ENCODE results near the gene MAP1B.

Gene MAP1B

DNA sequence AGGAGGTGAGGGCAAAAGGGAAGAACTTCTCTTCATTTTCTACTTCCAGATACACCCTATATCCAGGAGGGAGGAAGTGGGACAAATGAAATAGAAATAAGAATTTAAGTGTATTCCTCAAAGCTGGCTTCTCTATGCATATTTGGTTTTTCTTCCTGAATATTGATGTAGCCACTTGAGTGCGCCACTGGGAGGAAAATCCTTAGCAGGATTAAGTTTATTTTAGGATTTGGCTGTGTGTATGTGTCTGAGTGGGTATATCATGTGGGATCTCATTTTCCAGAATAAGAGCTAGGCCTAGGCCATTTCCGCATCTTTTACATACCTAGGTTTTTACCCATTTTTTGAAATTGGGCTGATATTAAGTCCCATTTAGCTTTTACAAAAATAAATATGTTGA, 42.5 kb downstream of the MAP1B start:
- no peak overlapping the region for H3K4me3 ChIP-seq (replicated peaks; ENCODE audit: low read depth, low read length)
- TF ChIP-seq, protein P1, sequence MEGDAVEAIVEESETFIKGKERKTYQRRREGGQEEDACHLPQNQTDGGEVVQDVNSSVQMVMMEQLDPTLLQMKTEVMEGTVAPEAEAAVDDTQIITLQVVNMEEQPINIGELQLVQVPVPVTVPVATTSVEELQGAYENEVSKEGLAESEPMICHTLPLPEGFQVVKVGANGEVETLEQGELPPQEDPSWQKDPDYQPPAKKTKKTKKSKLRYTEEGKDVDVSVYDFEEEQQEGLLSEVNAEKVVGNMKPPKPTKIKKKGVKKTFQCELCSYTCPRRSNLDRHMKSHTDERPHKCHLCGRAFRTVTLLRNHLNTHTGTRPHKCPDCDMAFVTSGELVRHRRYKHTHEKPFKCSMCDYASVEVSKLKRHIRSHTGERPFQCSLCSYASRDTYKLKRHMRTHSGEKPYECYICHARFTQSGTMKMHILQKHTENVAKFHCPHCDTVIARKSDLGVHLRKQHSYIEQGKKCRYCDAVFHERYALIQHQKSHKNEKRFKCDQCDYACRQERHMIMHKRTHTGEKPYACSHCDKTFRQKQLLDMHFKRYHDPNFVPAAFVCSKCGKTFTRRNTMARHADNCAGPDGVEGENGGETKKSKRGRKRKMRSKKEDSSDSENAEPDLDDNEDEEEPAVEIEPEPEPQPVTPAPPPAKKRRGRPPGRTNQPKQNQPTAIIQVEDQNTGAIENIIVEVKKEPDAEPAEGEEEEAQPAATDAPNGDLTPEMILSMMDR (IDR thresholded peaks at IDR 0.05; ENCODE audit: low read length, missing control alignments): peak; percentile 11
- DNase-seq (ENCODE audit: low read depth): no peak

DNA sequence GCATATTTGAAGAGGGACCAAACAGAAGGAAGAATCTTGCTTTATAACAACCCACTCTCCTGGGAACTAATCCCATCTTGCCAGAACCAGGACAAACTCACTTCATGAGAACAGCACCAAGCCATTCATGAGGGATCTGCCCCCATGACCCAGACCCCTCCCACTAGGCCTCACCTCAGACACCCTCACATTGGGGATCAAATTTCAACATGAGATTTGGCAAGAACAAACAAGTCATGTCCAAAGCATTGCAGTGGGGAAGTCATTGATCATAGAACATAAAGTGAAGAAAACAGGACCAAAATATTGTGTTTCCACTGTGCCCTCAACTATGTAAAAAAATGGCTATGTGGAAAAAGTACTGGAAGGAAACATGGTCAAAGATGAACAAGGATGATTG, 43.9 kb downstream of the MAP1B start:
- TF ChIP-seq, protein P1 (IDR thresholded peaks at IDR 0.05; ENCODE audit: low read length, missing control alignments): no peak
- H3K4me3 ChIP-seq (replicated peaks; ENCODE audit: low read depth, low read length): no peak overlapping the region
- no peak for DNase-seq (ENCODE audit: low read depth)

DNA sequence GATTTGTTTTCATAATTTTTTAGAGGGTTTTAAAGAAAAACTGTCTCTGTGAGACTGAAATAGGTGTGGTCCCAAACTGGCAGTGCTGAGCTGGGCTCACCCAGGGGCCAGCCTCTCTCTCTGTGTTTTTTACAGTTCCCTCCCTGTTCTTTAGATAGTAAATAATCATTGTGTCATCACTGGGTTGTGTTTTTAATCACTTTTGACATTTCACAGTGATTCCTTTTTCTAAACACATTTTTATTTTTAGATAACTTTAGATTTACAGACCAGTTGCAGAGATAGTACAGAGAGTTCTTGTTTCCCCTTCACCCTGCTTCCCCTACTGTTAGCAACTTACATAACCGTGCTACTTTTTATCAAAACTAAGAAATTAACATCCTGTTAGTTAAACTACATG, 44.4 kb downstream of the MAP1B start:
- no peak overlapping the region for H3K4me3 ChIP-seq (replicated peaks; ENCODE audit: low read depth, low read length)
- TF ChIP-seq, protein P1 (IDR thresholded peaks at IDR 0.05; ENCODE audit: low read length, missing control alignments): no peak
- no peak for DNase-seq (ENCODE audit: low read depth)

DNA sequence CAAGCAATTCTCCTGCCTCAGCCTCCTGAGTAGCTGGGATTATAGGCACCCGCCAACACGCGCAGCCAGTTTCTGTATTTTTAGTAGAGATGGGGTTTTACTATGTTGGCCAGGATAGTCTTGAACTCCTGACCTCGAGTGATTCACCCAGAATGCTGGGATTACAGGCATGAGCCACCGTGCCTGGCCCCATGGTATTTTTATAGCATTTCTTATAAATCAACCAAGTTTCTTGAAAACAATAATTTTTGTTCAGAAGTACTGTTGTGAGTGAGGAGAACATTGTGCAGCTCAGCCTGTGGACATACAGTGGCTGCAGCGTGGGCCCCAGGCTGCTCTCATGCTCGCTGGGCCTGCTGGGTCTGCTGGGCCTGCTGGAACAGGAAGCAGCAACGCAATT, 45.3 kb downstream of the MAP1B start:
- TF ChIP-seq, protein P1 (IDR thresholded peaks at IDR 0.05; ENCODE audit: low read length, missing control alignments): no peak
- no peak for DNase-seq (ENCODE audit: low read depth)
- no peak overlapping the region for H3K4me3 ChIP-seq (replicated peaks; ENCODE audit: low read depth, low read length)

DNA sequence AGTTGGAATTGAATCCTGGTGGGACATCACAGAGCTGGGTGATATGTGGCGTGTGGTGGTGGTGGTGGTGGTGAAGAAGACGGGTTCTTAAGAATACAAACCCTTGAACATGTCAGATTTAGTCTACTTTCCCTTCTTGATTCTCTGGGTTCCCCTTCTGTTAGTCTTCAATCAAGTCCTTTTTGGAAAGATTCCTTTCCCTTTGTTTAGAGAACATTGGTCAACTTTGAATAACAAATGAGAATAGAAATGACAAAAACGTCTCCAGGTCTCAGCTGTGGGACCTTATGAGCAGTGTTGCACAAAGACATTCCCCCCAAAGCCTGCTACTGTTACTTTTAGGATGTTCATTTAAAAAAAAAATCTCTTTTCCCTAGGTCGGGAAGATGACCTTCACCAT, 46.3 kb downstream of the MAP1B start:
- no peak overlapping the region for H3K4me3 ChIP-seq (replicated peaks; ENCODE audit: low read depth, low read length)
- TF ChIP-seq, protein P1 (IDR thresholded peaks at IDR 0.05; ENCODE audit: low read length, missing control alignments): no peak
- DNase-seq (ENCODE audit: low read depth): no peak

DNA sequence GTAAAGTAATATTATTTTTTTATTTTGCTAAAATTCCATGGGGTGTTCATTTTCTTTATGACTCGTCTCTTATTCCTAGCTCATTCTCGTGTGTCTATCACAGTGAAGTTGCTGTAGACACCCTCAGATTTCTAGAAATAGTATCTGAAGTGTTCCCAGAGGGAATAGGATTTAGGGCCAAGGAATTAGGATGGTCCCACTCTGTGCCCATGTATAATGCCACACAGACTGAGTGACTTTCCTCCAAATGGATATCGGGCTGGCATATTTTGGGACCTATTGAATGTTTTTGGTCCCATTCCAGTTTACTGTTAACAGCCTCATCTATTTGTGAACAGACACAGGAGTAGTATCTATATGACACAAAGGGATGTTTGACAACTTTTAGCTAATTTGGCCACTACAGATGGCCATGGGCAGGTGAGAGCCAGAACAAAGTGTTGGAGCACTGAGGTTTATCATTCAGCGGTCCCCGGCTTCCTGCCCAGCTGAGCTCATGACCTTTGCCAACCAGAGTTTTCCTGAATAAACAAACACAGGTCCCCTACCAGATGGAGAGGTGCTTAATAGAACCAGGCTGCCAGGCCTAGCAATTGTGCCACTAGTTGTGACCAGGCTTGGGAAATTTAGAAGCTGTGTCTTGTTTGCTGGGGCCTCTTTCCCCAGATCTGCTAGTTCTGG, 46.9 kb downstream of the MAP1B start:
- no peak for DNase-seq (ENCODE audit: low read depth)

More for the DNA sequence above, 46.9 kb downstream of the MAP1B start:
- TF ChIP-seq, protein P1 (IDR thresholded peaks at IDR 0.05; ENCODE audit: low read length, missing control alignments): no peak
- H3K4me3 ChIP-seq (replicated peaks; ENCODE audit: low read depth, low read length): no peak overlapping the region
